Stimulated activated CD4-positive, alpha-beta T cell treated with anti-CD3 and anti-CD28 coated beads, Interleukin-1b, Interleukin-23, amount 100 ng/mL, for 48 hours (primary cell): Measurements from ENCODE around the gene HACL1.
"Not testable (repeated sequence)": the region's sequence is repeated elsewhere in the genome, so short reads cannot be mapped to it uniquely, and the experiment has no call there.

Experiments
- DNase-seq: peaks from one replicate; pipeline ENCODE4 v3.0.0-alpha.2; 2020

Gene HACL1

GRCh38 chr3:15578289-15578867, 23.0 kb downstream of the HACL1 start:
- no peak for DNase-seq

GRCh38 chr3:15576475-15576874, 24.9 kb downstream of the HACL1 start:
- DNase-seq: no peak

GRCh38 chr3:15575446-15575845, 25.9 kb downstream of the HACL1 start:
- DNase-seq: no peak

- no peak for DNase-seq
Observed at GRCh38 chr3:15572138-15572537, 29.2 kb downstream of the HACL1 start.

GRCh38 chr3:15563190-15563589, 38.2 kb downstream of the HACL1 start:
- no peak for DNase-seq

GRCh38 chr3:15562560-15562959, 38.8 kb downstream of the HACL1 start:
- DNase-seq: no peak

- DNase-seq: no peak
Observed at GRCh38 chr3:15558581-15558980, 42.8 kb downstream of the HACL1 start.

- DNase-seq: peak; percentile 37
Observed at GRCh38 chr3:15557511-15557946, 43.8 kb downstream of the HACL1 start.

- DNase-seq: no peak
Observed at GRCh38 chr3:15556512-15556911, 44.9 kb downstream of the HACL1 start.

- no peak for DNase-seq
Observed at GRCh38 chr3:15553749-15554148, 47.6 kb downstream of the HACL1 start.

GRCh38 chr3:15551902-15552301, 49.5 kb downstream of the HACL1 start:
- DNase-seq: no peak

GRCh38 chr3:15549846-15550245, 51.5 kb downstream of the HACL1 start:
- DNase-seq: no peak

- DNase-seq: no peak
Observed at GRCh38 chr3:15542614-15543013, 58.8 kb downstream of the HACL1 start.

- DNase-seq: no peak
Observed at GRCh38 chr3:15541371-15541770, 60.0 kb downstream of the HACL1 start.

- no peak for DNase-seq
Observed at GRCh38 chr3:15539066-15539465, 62.3 kb downstream of the HACL1 start.

- no peak for DNase-seq
Observed at GRCh38 chr3:15538345-15538744, 63.0 kb downstream of the HACL1 start.

GRCh38 chr3:15536856-15537255, 64.5 kb downstream of the HACL1 start:
- no peak for DNase-seq

- peak; percentile 49 for DNase-seq
Observed at GRCh38 chr3:15535732-15536131, 65.6 kb downstream of the HACL1 start.

GRCh38 chr3:15532614-15533013, 68.8 kb downstream of the HACL1 start:
- DNase-seq: not testable (repeated sequence)

- DNase-seq: no peak
Observed at GRCh38 chr3:15531346-15531745, 70.0 kb downstream of the HACL1 start.

- no peak for DNase-seq
Observed at GRCh38 chr3:15528854-15529537, 72.4 kb downstream of the HACL1 start.

GRCh38 chr3:15527031-15527459, 74.3 kb downstream of the HACL1 start:
- DNase-seq: no peak

GRCh38 chr3:15525790-15526189, 75.6 kb downstream of the HACL1 start:
- no peak for DNase-seq

GRCh38 chr3:15523660-15524417, 77.5 kb downstream of the HACL1 start:
- DNase-seq: no peak
